GM21381 (cell line): ENCODE results near the gene RRP1.
"Not testable (repeated sequence)": the region's sequence is repeated elsewhere in the genome, so short reads cannot be mapped to it uniquely, and the experiment has no call there.

ENCODE experiments used
- ATAC-seq: cut with Tn5 transposase; IDR thresholded peaks from one replicate; pipeline ENCODE4 v1.9.1; 2021; ENCODE audit warnings: mild to moderate bottlenecking, moderate library complexity; ENCODE audit not compliant: unreplicated experiment

Gene RRP1

GRCh38 chr21:43815107-43815613 lies 25.8 kb downstream of the RRP1 start:
- ATAC-seq, result no peak

GRCh38 chr21:43815991-43816390 lies 26.6 kb downstream of the RRP1 start:
- no peak for ATAC-seq

- no peak for ATAC-seq
Observed at GRCh38 chr21:43816611-43817071, 27.3 kb downstream of the RRP1 start.

GRCh38 chr21:43817157-43818086 lies 28.0 kb downstream of the RRP1 start:
- ATAC-seq, result no peak

GRCh38 chr21:43818685-43819084 lies 29.3 kb downstream of the RRP1 start:
- no peak for ATAC-seq

GRCh38 chr21:43819511-43820405 lies 30.4 kb downstream of the RRP1 start:
- no peak for ATAC-seq

- ATAC-seq, result no peak
Observed at GRCh38 chr21:43820466-43820865, 31.1 kb downstream of the RRP1 start.

GRCh38 chr21:43822166-43822565 lies 32.8 kb downstream of the RRP1 start:
- not testable (repeated sequence) for ATAC-seq

GRCh38 chr21:43822741-43823140 lies 33.4 kb downstream of the RRP1 start:
- not testable (repeated sequence) for ATAC-seq

- no peak for ATAC-seq
Observed at GRCh38 chr21:43824333-43825241, 35.2 kb downstream of the RRP1 start.

- ATAC-seq, result no peak
Observed at GRCh38 chr21:43825242-43825935, 36.0 kb downstream of the RRP1 start.

- ATAC-seq, result no peak
Observed at GRCh38 chr21:43825936-43826622, 36.7 kb downstream of the RRP1 start.

- ATAC-seq, result no peak
Observed at GRCh38 chr21:43826623-43826974, 37.2 kb downstream of the RRP1 start.

- ATAC-seq, result no peak
Observed at GRCh38 chr21:43827015-43827611, 37.7 kb downstream of the RRP1 start.

- no peak for ATAC-seq
Observed at GRCh38 chr21:43829161-43829560, 39.8 kb downstream of the RRP1 start.

- no peak for ATAC-seq
Observed at GRCh38 chr21:43829575-43830119, 40.3 kb downstream of the RRP1 start.

GRCh38 chr21:43832158-43832550 lies 42.8 kb downstream of the RRP1 start:
- no peak for ATAC-seq

GRCh38 chr21:43832648-43833047 lies 43.3 kb downstream of the RRP1 start:
- ATAC-seq, result no peak
